ENCODE measurements around the gene BBS1.

DNA sequence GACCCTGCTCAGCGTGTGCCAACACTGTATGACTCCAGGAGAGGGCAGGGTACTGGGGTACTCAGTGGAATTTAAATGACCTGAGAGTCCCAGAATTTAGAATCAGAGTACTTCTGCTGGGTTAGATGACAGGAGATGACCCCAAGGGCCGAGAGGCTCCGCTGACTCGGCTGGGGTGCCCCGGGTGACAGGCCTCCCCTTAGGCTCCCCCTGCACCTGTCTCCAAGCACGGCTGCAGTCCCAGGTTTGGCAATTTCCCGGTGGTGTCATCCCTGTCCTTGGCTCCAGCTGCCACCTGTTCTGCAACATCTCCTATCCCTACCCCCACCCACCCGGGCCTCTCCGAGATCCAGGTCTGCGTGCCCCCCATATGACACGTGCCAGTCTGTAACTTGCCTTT, 37.6 kb downstream of the BBS1 start:
- TF ChIP-seq, protein P1, sequence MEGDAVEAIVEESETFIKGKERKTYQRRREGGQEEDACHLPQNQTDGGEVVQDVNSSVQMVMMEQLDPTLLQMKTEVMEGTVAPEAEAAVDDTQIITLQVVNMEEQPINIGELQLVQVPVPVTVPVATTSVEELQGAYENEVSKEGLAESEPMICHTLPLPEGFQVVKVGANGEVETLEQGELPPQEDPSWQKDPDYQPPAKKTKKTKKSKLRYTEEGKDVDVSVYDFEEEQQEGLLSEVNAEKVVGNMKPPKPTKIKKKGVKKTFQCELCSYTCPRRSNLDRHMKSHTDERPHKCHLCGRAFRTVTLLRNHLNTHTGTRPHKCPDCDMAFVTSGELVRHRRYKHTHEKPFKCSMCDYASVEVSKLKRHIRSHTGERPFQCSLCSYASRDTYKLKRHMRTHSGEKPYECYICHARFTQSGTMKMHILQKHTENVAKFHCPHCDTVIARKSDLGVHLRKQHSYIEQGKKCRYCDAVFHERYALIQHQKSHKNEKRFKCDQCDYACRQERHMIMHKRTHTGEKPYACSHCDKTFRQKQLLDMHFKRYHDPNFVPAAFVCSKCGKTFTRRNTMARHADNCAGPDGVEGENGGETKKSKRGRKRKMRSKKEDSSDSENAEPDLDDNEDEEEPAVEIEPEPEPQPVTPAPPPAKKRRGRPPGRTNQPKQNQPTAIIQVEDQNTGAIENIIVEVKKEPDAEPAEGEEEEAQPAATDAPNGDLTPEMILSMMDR (IDR thresholded peaks at IDR 0.05; ENCODE audit: low read depth, low read length): no peak
- TF ChIP-seq POLR2A (IDR thresholded peaks at IDR 0.05; ENCODE audit: extremely low read depth, insufficient read length): no peak
- no peak for TF ChIP-seq MYC (IDR thresholded peaks at IDR 0.05; ENCODE audit: low read depth, low read length)
